Central memory CD4-positive, alpha-beta T cell (primary cell): ENCODE results near the gene CDK14.

Experiments
- DNase-seq: peaks from one replicate; pipeline ENCODE4 v3.0.0; 2022

Gene CDK14

DNA sequence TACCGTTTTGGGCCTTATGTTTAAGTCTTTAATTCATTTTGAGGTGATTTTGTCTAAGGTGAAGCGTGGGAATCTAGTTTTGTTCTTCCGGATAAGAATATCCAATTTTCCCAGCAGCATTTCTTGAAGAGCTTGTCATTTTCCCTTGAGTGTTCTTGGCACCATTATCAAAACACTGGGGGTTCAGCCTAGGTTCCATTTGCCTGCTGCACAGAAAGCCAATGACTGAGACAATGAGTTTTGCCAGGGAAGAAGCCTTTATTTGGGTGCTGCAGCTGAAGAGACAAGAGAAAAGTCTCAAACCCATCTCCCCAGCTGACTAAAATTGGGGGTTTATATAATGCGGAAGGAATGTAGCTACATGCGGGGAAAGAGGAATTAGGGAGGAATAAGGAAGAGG is 380.9 kb downstream of the CDK14 start:
- no peak for DNase-seq

GRCh38 chr7:90980545-90980944 is 384.4 kb downstream of the CDK14 start:
- no peak for DNase-seq

- DNase-seq = no peak
These were observed 386.1 kb downstream of the CDK14 start for GRCh38 chr7:90982228-90982627.

DNA sequence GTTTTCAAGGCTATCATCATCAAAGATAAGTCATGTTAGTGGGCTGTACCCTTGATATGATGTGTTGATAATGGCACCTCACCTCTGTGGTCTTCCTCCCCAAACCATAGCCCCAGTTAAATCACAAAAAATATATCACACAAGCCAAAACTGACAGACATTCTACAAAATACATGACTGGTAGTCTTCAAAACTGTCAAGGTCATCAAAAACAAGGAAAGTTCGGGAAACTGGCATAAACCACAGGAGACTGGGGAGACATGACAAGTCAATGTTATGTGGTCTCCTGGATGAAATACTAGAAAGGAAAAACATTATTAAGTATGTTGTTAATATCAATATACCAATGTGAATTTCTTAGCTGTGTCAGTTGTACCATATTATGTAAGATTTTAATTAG is 388.6 kb downstream of the CDK14 start:
- DNase-seq = no peak

DNA sequence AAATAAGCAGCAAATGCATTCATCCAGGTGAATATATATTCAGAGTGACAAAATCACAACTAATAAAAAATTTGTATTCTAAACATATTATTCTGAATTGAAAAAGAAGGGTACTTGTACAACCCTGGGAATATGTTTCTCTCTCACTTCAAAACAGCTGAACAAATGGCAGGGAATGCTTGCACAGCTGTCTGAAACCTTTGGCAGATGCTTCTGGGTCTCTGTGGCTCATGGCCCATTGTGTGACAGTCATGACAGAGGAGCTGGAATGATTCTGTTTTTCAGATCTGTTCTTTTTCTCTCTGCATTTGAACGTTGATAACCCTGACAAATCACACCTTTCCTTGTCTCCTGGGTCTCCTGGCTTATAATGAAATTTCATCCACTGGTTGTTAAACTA is 392.4 kb downstream of the CDK14 start:
- DNase-seq = no peak

DNA sequence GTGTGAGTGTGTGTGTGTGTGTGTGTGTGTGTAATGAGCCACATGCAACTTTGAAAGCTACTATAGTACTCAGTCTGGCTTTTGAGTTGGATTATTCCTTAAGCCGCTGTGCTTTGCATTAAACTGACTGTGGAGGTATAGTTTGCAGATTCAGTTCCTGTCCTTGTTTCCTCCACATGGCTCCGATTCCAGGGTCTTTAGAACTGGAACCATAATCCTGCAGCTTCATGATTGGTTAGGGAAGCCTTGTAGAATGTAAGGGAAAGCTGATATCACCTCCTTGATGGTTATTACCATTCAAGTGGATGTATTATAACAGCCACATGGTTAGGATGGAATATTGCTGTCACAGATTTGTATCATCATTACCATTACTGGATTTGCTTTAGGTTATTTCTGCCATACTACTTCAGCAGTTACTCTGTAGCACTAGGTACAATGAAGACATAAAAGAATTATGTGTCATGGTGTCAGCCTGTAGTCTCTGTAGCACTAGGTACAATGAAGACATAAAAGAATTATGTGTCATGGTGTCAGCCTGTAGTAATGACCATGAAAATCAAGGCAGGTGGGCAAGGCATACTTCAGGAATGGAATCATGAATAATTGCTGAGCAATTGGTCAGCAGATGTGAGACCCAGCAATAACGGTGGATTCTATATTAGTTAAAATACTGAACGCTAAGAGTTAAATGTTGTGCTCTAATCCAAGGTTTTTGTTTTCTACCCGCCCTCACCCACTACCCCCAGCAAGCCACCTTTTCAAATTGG is 393.1 kb downstream of the CDK14 start:
- no peak for DNase-seq

GRCh38 chr7:90994121-90994520 is 398.0 kb downstream of the CDK14 start:
- DNase-seq = no peak

GRCh38 chr7:90994601-90995000 is 398.5 kb downstream of the CDK14 start:
- DNase-seq = no peak

DNA sequence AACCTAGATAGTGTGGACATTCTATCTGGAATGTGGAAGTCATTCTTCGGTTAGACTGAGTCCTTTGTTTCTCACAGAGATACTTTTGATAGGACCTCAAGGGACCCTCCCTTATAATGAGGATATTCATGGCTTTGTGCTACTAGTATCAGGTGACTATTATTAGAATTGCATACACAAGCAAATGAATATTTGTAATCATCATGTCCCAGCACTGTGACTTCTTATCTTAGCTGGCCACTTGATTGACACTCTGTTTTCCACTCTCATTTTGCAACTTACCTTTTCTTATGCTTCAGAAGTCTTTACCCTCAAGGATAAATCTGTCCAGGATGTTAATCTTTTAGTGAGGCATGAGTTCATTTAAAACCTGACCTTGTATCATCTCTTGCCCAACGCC is 399.9 kb downstream of the CDK14 start:
- DNase-seq = no peak

DNA sequence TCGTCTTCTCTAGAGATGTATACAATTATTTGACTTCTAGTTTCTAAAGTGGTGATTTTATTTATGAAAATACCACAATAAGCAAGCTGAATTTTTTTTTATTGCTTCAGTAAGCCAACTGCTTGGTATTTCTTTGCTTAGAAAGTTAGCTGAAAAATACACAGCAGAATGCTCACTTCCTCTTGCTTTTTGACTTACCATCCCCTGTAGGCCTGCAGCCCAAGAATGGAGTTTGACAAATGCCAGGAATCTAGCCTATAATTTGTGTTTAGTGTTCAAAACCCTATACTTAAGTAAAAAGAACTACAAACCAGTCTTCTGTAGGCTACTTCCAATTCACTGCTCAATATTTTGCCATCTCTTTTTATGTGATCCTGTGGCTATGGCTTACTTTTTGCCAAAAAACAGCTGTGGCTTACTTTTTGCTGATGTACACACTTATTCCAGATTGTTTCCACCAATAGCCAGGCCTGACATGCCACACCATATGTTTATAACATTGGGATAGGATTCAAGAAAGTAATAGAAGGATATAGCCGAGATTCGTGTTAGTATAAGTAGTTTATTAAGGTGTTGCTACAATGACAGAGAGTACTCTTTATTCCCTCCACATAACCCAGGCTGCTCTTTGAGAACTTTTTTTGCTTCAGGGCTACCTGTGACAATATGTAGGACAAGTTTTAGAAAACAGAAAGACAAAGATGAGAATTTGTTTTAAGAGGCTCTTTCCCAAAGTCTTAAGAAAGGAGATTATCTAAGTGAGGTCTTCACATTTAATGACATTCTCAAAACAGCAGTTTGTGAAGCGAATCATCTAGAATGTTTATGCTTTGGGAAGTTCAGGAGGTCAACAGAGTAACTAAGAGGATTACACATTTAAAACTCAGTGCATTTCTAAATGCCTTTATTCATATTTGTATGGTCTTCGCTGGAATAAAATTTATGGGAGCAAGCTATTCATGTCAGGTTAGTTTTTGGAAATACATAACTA is 404.2 kb downstream of the CDK14 start:
- DNase-seq = no peak

GRCh38 chr7:91005024-91005423 is 408.9 kb downstream of the CDK14 start:
- DNase-seq = no peak

DNA sequence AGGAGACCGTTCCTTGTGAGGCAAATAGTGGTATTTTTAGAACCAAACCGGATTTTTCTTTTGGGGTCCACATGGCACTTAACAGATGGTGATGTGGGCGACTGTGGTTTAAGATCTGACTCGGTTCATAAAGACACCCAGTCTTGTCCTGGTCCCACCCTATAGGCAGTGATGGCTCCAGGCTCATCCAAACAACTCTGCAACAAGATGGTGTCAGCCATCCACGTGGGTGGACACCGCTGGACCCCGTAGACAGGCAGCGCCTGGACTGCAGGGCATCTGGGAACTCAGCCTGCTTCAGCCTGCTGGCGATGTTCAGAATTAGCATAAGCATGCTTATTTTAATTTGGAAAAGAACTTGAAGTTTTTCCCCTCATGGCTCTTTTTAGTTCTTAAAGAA is 409.7 kb downstream of the CDK14 start:
- DNase-seq = no peak

GRCh38 chr7:91007371-91007770 is 411.2 kb downstream of the CDK14 start:
- no peak for DNase-seq

- no peak for DNase-seq
These were observed 417.0 kb downstream of the CDK14 start for GRCh38 chr7:91013078-91013477.

GRCh38 chr7:91019686-91020385 is 423.7 kb downstream of the CDK14 start:
- no peak for DNase-seq

DNA sequence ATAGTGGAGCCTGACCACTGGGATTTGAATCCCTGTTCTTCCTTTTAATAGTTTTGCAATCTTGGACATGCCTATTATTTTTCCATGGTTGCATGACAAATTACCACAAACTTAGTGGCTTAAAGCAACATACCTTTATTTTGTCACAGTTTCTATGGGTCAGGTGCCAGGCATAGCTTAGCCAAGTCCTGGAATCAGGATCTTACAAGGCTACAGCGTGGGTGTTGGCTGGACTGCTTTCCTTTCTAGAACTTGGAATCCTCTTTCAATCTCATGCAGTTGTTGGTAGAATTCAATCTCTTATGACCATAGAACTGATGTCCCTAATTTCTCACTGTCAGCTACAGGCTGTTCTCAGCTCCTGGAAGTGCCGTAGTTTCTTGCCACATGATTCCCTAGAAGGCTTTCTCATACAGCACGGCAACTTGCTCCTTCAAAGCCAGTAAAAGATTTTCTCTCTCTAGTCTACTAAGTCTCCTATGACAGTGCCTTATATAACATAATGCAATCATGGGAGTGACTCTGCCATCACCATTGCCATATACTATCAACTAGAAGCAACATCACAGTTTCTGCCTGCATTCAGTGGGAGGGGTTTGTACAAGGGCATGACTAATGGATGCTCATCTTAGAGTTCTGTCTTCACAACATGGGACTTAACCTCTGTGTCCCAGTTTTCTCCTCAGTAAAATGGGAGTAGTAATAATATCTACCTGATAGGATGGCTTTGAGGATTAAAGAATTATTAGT is 424.7 kb downstream of the CDK14 start:
- no peak for DNase-seq

- DNase-seq = no peak
These were observed 425.8 kb downstream of the CDK14 start for GRCh38 chr7:91021956-91022355.

DNA sequence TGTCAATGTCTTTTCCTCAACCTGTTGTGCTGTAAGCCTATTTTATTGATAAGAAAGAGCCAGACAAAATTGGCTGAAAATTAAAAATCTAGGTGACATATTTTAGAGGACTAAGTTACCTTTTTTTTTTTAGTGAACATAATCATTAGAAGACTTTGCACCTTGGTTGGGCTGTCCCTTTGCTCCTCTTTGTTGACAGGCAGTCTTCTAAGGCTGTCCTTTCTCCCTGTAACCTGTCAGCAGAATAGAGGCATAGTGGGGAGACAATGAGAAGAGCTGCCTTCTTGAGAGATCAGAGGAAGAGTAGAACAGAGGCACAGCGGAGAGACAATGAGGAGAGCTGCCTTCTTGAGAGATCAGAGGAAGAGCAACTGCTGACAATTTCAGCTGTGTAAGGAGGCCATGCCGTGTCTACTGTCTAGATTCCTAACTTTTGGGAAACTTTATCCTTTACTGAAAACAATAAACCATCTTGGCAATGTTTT is 429.8 kb downstream of the CDK14 start:
- DNase-seq = no peak

DNA sequence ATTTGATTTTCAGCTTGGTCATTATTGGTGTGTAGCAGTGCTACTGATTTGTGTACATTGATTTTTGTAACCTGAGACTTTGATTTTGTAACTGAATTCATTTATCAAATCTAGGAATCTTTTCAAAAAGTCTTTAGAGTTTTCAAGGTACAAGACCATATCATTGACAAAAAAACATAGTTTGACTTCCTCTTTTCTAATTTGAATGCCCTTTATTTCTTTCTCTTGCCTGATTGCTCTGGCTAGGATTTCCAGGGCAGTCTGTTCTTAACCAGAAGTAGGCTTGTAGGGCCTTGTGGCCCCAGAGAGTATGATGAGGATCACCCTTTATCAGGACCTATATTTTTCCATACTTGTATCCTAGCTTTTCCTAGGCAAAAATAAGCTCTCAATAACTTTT is 433.6 kb downstream of the CDK14 start:
- no peak for DNase-seq

DNA sequence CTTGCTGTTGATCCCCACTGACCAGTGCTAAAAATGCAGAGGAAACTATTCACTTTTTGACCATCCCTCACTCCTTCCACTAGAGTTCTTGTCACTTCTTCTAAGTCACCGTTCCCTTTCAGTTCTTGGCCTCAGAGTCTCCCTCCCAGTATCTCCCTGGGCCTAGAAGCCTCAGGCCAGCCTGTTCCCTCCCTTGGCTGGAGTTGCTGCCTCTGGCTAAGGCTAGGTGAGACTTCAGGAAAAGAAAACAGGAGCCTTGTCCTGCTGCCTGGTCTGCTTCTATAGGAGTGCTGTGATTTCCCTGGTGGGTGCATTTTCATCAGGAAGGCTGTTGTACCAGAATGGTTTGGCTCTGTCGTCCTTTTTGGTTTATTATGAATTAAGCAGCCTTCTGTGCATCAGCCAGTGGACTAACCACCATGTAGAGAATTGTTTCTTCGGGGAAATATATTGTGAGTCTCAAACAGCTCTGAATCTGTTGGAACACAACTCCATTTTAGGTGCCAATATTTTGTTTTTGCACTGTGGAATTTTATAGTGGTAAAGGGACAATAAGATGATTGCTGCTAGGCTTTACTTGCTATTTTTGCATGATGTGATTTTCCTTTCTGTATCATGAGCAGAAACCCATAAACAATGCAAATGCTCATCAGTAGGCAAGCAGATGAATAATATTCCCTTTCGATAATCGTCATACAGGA is 434.7 kb downstream of the CDK14 start:
- no peak for DNase-seq

DNA sequence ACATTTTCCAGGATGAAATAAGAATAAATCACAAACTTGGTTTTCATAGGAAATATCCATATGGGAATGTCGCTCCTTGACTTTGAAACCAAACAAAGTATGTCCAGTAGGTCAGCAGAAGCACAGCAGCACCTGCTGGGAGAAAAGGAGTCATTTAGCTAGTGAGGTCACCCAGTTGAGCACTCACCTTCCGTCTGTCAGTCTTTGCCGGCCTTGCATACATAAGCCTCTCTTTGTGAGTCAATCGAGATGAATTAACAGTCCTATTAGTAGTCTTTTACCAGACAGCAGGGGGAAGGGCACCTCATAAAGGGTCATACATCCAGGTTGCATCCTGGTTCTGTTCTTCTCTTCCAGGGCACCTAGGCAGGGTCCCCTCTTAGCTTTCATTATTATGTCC is 435.6 kb downstream of the CDK14 start:
- no peak for DNase-seq

- DNase-seq = no peak
These were observed 437.5 kb downstream of the CDK14 start for GRCh38 chr7:91033574-91033973.
